ENCODE measurements around the gene IFT43. TPM values are rescaled to one million over a fixed set of nuclear protein-coding genes. Genes with fewer than 3 reads are reported as not detected.

IFT43 gene
- total RNA-seq, 1 experiment from 2014 or later, result 34.9 TPM

DNA sequence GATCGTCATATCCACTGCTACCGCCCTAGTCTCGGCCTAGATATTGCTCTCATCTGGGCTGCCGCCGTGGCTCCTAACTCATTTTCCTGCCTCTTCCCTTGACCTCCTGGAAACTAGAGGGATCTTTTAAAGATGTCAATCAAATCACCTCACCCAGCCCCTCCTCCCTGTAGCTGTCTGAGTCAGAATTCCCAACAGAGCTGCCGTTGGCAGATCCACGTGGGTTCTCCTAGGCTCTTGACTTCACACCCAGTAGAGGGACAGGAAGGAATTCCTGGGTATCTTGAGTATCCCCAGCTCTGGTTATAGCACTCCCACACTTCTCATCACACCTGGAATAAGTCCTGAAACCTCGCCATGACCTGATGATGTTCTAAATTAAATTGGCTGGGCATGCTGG, 15.7 kb upstream of the IFT43 start:
- TF ChIP-seq, protein P1, sequence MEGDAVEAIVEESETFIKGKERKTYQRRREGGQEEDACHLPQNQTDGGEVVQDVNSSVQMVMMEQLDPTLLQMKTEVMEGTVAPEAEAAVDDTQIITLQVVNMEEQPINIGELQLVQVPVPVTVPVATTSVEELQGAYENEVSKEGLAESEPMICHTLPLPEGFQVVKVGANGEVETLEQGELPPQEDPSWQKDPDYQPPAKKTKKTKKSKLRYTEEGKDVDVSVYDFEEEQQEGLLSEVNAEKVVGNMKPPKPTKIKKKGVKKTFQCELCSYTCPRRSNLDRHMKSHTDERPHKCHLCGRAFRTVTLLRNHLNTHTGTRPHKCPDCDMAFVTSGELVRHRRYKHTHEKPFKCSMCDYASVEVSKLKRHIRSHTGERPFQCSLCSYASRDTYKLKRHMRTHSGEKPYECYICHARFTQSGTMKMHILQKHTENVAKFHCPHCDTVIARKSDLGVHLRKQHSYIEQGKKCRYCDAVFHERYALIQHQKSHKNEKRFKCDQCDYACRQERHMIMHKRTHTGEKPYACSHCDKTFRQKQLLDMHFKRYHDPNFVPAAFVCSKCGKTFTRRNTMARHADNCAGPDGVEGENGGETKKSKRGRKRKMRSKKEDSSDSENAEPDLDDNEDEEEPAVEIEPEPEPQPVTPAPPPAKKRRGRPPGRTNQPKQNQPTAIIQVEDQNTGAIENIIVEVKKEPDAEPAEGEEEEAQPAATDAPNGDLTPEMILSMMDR (IDR thresholded peaks at IDR 0.05; ENCODE audit: unreplicated experiment), result no peak
- ChIA-PET POLR2A (interaction anchor here (0.6 kb wide), 1 partner anchor 10 kb away, joined by 3 read pairs; no protein-coding TSS in a partner anchor), CTCF (interaction anchor here (2.4 kb wide), 1 partner anchor 9 kb away, joined by 7 read pairs; no protein-coding TSS in a partner anchor)
- Mint-ChIP-seq H3K36me3 (ENCODE audit: insufficient read depth, unreplicated experiment) (no peaks in the 10 kb centered on the region), H3K9me3 (ENCODE audit: unreplicated experiment) (no peaks in the 10 kb centered on the region), H3K27ac (ENCODE audit: low read depth, unreplicated experiment) (no peak overlapping the region), H3K4me1 (ENCODE audit: insufficient read depth, unreplicated experiment) (peaks cover 6% of the 10 kb centered on the region), H3K27me3 (ENCODE audit: insufficient read depth, unreplicated experiment) (no peaks in the 10 kb centered on the region), H3K4me3 (ENCODE audit: unreplicated experiment) (no peak overlapping the region)
- BruUV-seq (replicated peaks), result no TSS peak
- intact Hi-C loops (cut with micrococcal nuclease), result no loop called here
- DNase-seq (ENCODE audit: unreplicated experiment), result peak; percentile 32

DNA sequence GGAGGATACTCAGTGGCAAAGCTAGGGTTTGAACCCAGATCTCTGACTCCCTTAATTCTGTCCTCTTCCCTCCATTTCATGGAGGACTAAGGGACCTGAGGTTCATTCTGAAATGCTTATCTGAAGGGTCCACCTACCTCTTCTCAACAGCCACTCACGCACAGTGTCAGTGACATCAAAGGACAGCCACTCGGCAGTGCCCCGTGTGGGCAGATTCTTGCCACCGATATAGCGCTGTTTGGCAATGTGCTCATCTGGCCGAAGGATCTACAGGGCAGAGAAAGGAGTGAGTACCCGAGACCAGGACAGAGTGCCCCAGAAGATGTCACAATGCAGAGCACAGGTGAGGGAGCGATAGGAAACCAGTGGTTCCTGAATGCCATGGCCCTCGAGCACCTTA, 14.6 kb upstream of the IFT43 start:
- Mint-ChIP-seq H3K4me3 (ENCODE audit: unreplicated experiment) (no peak overlapping the region), H3K36me3 (ENCODE audit: insufficient read depth, unreplicated experiment) (no peaks in the 10 kb centered on the region)

DNA sequence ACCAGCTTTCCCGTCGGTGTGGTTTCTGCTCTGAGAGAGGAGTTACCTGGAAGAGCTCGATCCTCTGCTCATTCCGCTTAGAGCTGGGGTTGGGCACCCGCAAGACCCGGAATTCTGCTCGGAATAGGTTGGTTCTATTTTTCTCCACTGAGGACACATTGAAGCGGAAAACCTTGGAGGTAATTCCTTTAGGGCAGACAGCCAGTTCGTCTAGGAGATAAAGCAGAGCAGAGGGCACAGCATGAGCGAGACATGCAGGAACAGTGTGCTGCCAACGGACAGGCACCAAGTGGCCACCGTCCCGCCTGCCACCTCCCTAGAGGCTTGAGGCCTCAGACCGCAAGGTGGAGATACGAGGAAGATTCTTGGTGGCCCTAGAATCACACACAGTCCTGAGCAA, 14.1 kb upstream of the IFT43 start:
- POLR2A ChIA-PET, result interaction anchor here (0.6 to 2.3 kb wide), 2 partner anchors 10 to 74 kb away, joined by 3 to 7 read pairs; partner anchors contain the start of gene TGFB3
- Mint-ChIP-seq H3K9me3 (ENCODE audit: unreplicated experiment) (no peaks in the 10 kb centered on the region), H3K4me1 (ENCODE audit: insufficient read depth, unreplicated experiment) (peaks cover 6% of the 10 kb centered on the region), H3K36me3 (ENCODE audit: insufficient read depth, unreplicated experiment) (no peaks in the 10 kb centered on the region), H3K27me3 (ENCODE audit: insufficient read depth, unreplicated experiment) (no peaks in the 10 kb centered on the region), H3K27ac (ENCODE audit: low read depth, unreplicated experiment) (no peak overlapping the region), H3K4me3 (ENCODE audit: unreplicated experiment) (no peak overlapping the region)
- intact Hi-C loops (cut with micrococcal nuclease), result no loop called here
- CTCF ChIA-PET, result interaction anchor here (1.0 to 2.1 kb wide), 4 partner anchors 11 to 262 kb away, joined by 3 to 8 read pairs (median 4); partner anchors contain the start of gene TGFB3
- TF ChIP-seq, protein P1 (IDR thresholded peaks at IDR 0.05; ENCODE audit: unreplicated experiment), result no peak
- no TSS peak for BruUV-seq (replicated peaks)
- DNase-seq (ENCODE audit: unreplicated experiment), result no peak

More for the DNA sequence above, 14.6 kb upstream of the IFT43 start:
- TF ChIP-seq, protein P1 (IDR thresholded peaks at IDR 0.05; ENCODE audit: unreplicated experiment), result no peak
- no peak overlapping the region for H3K27ac Mint-ChIP-seq (ENCODE audit: low read depth, unreplicated experiment)
- no peaks in the 10 kb centered on the region for H3K9me3 Mint-ChIP-seq (ENCODE audit: unreplicated experiment)
- no peak for DNase-seq (ENCODE audit: unreplicated experiment)
- no TSS peak for BruUV-seq (replicated peaks)
- intact Hi-C loops (cut with micrococcal nuclease), result no loop called here
- CTCF ChIA-PET, result interaction anchor here (1.0 to 2.1 kb wide), 3 partner anchors 11 to 262 kb away, joined by 4 to 8 read pairs (median 5); partner anchors contain the start of gene TGFB3
- POLR2A ChIA-PET, result interaction anchor here (2.3 kb wide), 1 partner anchor 11 kb away, joined by 7 read pairs; the partner anchor contains the start of gene TGFB3
- H3K4me1 Mint-ChIP-seq (ENCODE audit: insufficient read depth, unreplicated experiment), result peaks cover 6% of the 10 kb centered on the region
- H3K27me3 Mint-ChIP-seq (ENCODE audit: insufficient read depth, unreplicated experiment), result no peaks in the 10 kb centered on the region

DNA sequence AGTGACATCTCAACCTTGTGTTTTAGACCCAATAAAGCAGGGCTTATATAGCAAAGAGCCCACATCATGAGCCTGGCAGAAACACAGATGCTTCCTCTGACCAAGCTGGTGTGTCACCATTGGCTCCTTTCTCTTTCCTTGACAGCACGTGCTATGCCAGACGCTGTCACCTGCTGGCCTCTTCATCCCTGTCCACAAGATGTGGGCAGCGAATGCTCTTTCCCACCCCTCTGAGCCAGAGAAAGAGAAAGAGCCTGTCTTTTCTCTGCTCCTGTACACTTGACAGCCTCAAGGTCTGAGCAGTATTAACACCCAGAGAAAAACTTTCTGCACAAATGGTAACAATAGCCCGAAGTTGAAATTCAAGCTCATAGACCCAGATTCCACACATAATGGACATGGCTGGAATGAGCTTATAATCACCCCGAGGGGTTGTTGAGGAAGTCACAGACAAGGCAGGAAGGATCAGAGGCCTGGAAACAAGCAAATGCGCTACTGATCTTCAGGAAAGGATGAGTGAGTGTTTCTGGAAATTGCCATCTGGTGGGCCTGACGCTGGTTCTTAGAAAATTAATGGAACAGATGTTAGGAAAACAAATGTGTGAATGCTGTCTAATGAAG, 12.7 kb upstream of the IFT43 start:
- POLR2A ChIA-PET, result interaction anchor here (2.3 kb wide), 1 partner anchor 9 kb away, joined by 7 read pairs; the partner anchor contains the start of gene TGFB3

More for the DNA sequence above, 12.7 kb upstream of the IFT43 start:
- TF ChIP-seq, protein P1 (IDR thresholded peaks at IDR 0.05; ENCODE audit: unreplicated experiment), result no peak
- Mint-ChIP-seq H3K36me3 (ENCODE audit: insufficient read depth, unreplicated experiment) (no peaks in the 10 kb centered on the region), H3K27me3 (ENCODE audit: insufficient read depth, unreplicated experiment) (no peaks in the 10 kb centered on the region), H3K9me3 (ENCODE audit: unreplicated experiment) (no peaks in the 10 kb centered on the region), H3K4me3 (ENCODE audit: unreplicated experiment) (no peak overlapping the region), H3K4me1 (ENCODE audit: insufficient read depth, unreplicated experiment) (peaks cover 12% of the 10 kb centered on the region), H3K27ac (ENCODE audit: low read depth, unreplicated experiment) (no peak overlapping the region)
- BruUV-seq (replicated peaks), result no TSS peak
- CTCF ChIA-PET, result interaction anchor here (0.7 to 12.0 kb wide), 6 partner anchors 8 to 264 kb away, joined by 3 to 154 read pairs (median 4); partner anchors contain the start of gene TGFB3
- no peak for DNase-seq (ENCODE audit: unreplicated experiment)
- intact Hi-C loops (cut with micrococcal nuclease), result no loop called here
